GM12878 (cell line): ENCODE measurements around the gene GFRA1. TPM values are rescaled to one million over a fixed set of nuclear protein-coding genes. Genes with fewer than 3 reads are reported as not detected.

Experiments used
- ATAC-seq: fragments of 200-7000 bp; cut with Tn5 transposase; 3 replicates; pipeline ENCODE4 v1.9.1; 2020; ENCODE audit warnings: mild to moderate bottlenecking, moderate library complexity
- BruUV-seq: library from RNA; stranded (reverse); fragments of 400-500 nt; replicated peaks from 2 replicates; lab custom pipeline; 2021; lab: Mats Ljungman, UMichigan
- CTCF ChIA-PET: fragments of 300-600 bp; sonication (Branson Sonifier 250); formaldehyde crosslinking; extraction: SDS; loops from one replicate; lab custom pipeline; 2021; ENCODE audit warnings: inconsistent platforms; lab: Yijun Ruan, JAX
- POLR2A ChIA-PET: fragments of 350-600 bp; formaldehyde crosslinking; extraction: SDS; loops from one replicate; lab custom pipeline; 2021; ENCODE audit warnings: inconsistent platforms; lab: Charles Lee
- RAD21 ChIA-PET: fragments of 300-600 bp; sonication (Branson Sonifier 250); formaldehyde crosslinking; loops from one replicate; lab custom pipeline; 2023; ENCODE audit warnings: antibody characterized with exemption; ENCODE audit not compliant: unreplicated experiment; lab: Charles Lee
- SMC1A ChIA-PET: fragments of 300-600 bp; sonication (Branson Sonifier 250); formaldehyde crosslinking; loops from one replicate; lab custom pipeline; 2023; ENCODE audit not compliant: unreplicated experiment, uncharacterized antibody; lab: Charles Lee
- DNase-seq: peaks from one replicate; pipeline ENCODE4 v3.0.0-alpha.2; 2011; ENCODE audit warnings: low read depth, low spot score
- FAIRE-seq: peaks from 3 replicates; lab custom pipeline; 2011; peaks lifted over from hg19 to GRCh38; lab: Jason Lieb, UNC
- H2AFZ ChIP-seq: 2 replicates; pipeline ENCODE4 v1.6.0; 2011; ENCODE audit warnings: low read depth, low read length, control low read depth; ENCODE audit not compliant: control insufficient read depth
- H3K27ac ChIP-seq: 2 replicates; pipeline ENCODE4 v1.5.1; 2011; ENCODE audit warnings: control low read depth; ENCODE audit not compliant: control insufficient read depth, insufficient read depth
- H3K27me3 ChIP-seq, 2 experiments: replicated peaks in 1 of 2; 2 replicates each; pipeline versions ENCODE4 v1.6.0 to v1.6.1; 2011; ENCODE audit warnings: low read length in 1 of 2; ENCODE audit not compliant: control insufficient read depth in 2 of 2, insufficient read depth in 2 of 2
- H3K36me3 ChIP-seq, 2 experiments: 2 replicates each; pipeline ENCODE4 v1.5.1; 2011; ENCODE audit warnings: low read length in 1 of 2; ENCODE audit not compliant: control insufficient read depth in 2 of 2, insufficient read depth in 2 of 2
- H3K4me1 ChIP-seq: 2 replicates; pipeline ENCODE4 v1.6.1; 2011; ENCODE audit warnings: mild to moderate bottlenecking, low read length, moderate library complexity, mixed read lengths; ENCODE audit not compliant: control insufficient read depth, insufficient read depth
- H3K4me2 ChIP-seq: 2 replicates; pipeline ENCODE4 v1.6.0; 2011; ENCODE audit warnings: control low read depth; ENCODE audit not compliant: control insufficient read depth, insufficient read depth
- H3K4me3 ChIP-seq: fragments of 200-600 bp; sonication (generic); 2 replicates; pipeline ENCODE4 v1.5.1; 2016
- H3K79me2 ChIP-seq: 2 replicates; pipeline ENCODE4 v1.6.0; 2011; ENCODE audit warnings: low read length; ENCODE audit not compliant: control insufficient read depth, insufficient read depth
- H3K9ac ChIP-seq: 2 replicates; pipeline ENCODE4 v1.8.0; 2011; ENCODE audit warnings: low read length, control low read depth, mixed read lengths; ENCODE audit not compliant: control insufficient read depth, insufficient read depth
- H3K9me3 ChIP-seq: replicated peaks from 3 replicates; pipeline ENCODE4 v1.5.1; 2011; ENCODE audit warnings: mild to moderate bottlenecking, low read length; ENCODE audit not compliant: control insufficient read depth, insufficient read depth
- H4K20me1 ChIP-seq: 2 replicates; pipeline ENCODE4 v1.6.0; 2011; ENCODE audit not compliant: control insufficient read depth, insufficient read depth
- IKZF1 ChIP-seq: fragments of 450-650 bp; conservative IDR thresholded peaks from 2 replicates; pipeline ENCODE4 v1.6.1; 2017; ENCODE audit warnings: antibody characterized with exemption, mild to moderate bottlenecking
- KAT2A ChIP-seq: conservative IDR thresholded peaks from 2 replicates; pipeline ENCODE4 v1.6.1; 2011; ENCODE audit warnings: low read depth, low read length; ENCODE audit not compliant: control insufficient read depth
- NFYB ChIP-seq: IDR thresholded peaks from 2 replicates; pipeline ENCODE4 v1.6.1; 2011; ENCODE audit warnings: low read depth, mild to moderate bottlenecking, low read length, improper control_type of control experiment, moderate library complexity; ENCODE audit not compliant: insufficient read depth
- STAT3 ChIP-seq: IDR thresholded peaks from 2 replicates; pipeline ENCODE4 v1.6.1; 2011; ENCODE audit warnings: low read depth, low read length, improper control_type of control experiment
- TBL1XR1 ChIP-seq: IDR thresholded peaks from 2 replicates; pipeline ENCODE4 v1.6.1; 2012; ENCODE audit warnings: low read depth, low read length, improper control_type of control experiment
- ZBTB4 ChIP-seq: fragments of 450-650 bp; formaldehyde crosslinking; IDR thresholded peaks from 2 replicates; pipeline ENCODE4 v1.4.0; 2022; ENCODE audit warnings: mild to moderate bottlenecking, moderate library complexity
- ZNF24 ChIP-seq: fragments of 450-650 bp; IDR thresholded peaks from 2 replicates; pipeline ENCODE4 v1.6.1; 2017; ENCODE audit warnings: antibody characterized with exemption, mild to moderate bottlenecking
- WGBS: methylation state at CpG from one replicate; pipeline ENCODE4 v1.1.6; 2016; ENCODE audit warnings: low lambda C conversion rate; ENCODE audit not compliant: insufficient replicate concordance, insufficient coverage; ENCODE audit errors: missing lambda C conversion rate; 5-methylcytosine and 5-hydroxymethylcytosine counted together
- in situ Hi-C: fragments of 300-500 bp; cut with MboI; formaldehyde crosslinking; loops from 9 replicates; pipeline ENCODE4 v1.14.3; 2018; ENCODE audit warnings: mixed read lengths
- intact Hi-C: fragments of 100-400 bp; cut with micrococcal nuclease; formaldehyde crosslinking; loops from one replicate; pipeline ENCODE4 v1.14.2; 2022; ENCODE audit not compliant: unreplicated experiment
- polyA plus RNA-seq, 11 experiments: library from polyadenylated mRNA; depleted of rRNA in 4 of 11; unstranded in 6 of 11; stranded (reverse) in 5 of 11; fragments of >200 nt; fragmentation: Nextera tagmentation in 4 of 11; fragmentation: Illumina TruSeq in 1 of 11; extraction: Ambion mirVana in 4 of 11; extraction: Trizol in 1 of 11; gene quantifications; 1 replicate in 1 of 11; 2 replicates in 10 of 11; pipeline versions ENCODE4 v1.2.1 to v1.2.3, GENCODE V29; 2011 to 2016; ENCODE audit warnings: inconsistent platforms in 2 of 11, missing spikeins in 2 of 11, low read depth in 1 of 11
- total RNA-seq, 4 experiments: library from RNA; depleted of rRNA in 3 of 4; stranded (reverse); fragments of >200 nt in 3 of 4; fragmentation: Illumina TruSeq in 1 of 4; extraction: Trizol in 1 of 4; gene quantifications; 2 replicates each; pipeline versions ENCODE4 v1.2.1 to v1.2.3, GENCODE V29; 2013 to 2021
- TF ChIP-seq, protein P1 (sequence below): IDR thresholded peaks from 2 replicates; pipeline ENCODE4 v1.6.1; 2012; ENCODE audit warnings: mild to moderate bottlenecking, low read depth, low read length
- TF ChIP-seq, protein P2 (sequence below): fragments of 450-650 bp; conservative IDR thresholded peaks from 2 replicates; pipeline ENCODE4 v1.6.1; 2017; ENCODE audit warnings: mild to moderate bottlenecking, moderate library complexity

The GFRA1 gene
- total and polyA plus RNA-seq, 10 of the 15 experiments (the other 5 are each of a cell fraction or from before 2014, with no cell fraction given): 0.05 to 0.19 TPM; not detected in 8

DNA sequence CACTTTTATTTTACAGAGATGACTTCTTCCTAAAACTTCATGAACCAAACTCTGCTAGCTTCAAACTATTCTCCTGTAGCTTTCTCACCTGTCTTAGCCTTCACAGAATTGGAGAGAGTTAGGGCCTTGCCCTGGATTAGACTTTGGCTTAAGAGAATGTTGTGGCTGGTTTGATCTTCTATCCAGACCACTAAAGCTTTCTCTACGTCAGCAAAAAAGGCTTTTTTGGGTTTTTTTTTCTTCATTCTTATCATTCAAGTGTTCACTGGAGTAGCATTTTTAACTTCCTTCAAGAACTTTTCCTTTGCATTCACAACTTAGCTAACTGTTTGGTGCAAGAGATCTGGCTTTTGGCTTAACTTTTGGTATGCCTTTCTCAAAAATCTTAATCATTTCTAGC lies 31.9 kb upstream of the GFRA1 start:
- Histone ChIP-seq H3K9ac (no peak overlapping the region), H4K20me1 (no peaks in the 10 kb centered on the region), H3K4me3 (no peak overlapping the region), H3K27me3 (no peaks in the 10 kb centered on the region), H3K4me2 (no peak overlapping the region), H3K27ac (no peak overlapping the region), H3K36me3 (no peaks in the 10 kb centered on the region), H2AFZ (no peak overlapping the region), H3K79me2 (no peaks in the 10 kb centered on the region), H3K4me1 (no peaks in the 10 kb centered on the region), H3K9me3 (no peaks in the 10 kb centered on the region)
- TF ChIP-seq KAT2A: no peak
- TF ChIP-seq, protein P1, sequence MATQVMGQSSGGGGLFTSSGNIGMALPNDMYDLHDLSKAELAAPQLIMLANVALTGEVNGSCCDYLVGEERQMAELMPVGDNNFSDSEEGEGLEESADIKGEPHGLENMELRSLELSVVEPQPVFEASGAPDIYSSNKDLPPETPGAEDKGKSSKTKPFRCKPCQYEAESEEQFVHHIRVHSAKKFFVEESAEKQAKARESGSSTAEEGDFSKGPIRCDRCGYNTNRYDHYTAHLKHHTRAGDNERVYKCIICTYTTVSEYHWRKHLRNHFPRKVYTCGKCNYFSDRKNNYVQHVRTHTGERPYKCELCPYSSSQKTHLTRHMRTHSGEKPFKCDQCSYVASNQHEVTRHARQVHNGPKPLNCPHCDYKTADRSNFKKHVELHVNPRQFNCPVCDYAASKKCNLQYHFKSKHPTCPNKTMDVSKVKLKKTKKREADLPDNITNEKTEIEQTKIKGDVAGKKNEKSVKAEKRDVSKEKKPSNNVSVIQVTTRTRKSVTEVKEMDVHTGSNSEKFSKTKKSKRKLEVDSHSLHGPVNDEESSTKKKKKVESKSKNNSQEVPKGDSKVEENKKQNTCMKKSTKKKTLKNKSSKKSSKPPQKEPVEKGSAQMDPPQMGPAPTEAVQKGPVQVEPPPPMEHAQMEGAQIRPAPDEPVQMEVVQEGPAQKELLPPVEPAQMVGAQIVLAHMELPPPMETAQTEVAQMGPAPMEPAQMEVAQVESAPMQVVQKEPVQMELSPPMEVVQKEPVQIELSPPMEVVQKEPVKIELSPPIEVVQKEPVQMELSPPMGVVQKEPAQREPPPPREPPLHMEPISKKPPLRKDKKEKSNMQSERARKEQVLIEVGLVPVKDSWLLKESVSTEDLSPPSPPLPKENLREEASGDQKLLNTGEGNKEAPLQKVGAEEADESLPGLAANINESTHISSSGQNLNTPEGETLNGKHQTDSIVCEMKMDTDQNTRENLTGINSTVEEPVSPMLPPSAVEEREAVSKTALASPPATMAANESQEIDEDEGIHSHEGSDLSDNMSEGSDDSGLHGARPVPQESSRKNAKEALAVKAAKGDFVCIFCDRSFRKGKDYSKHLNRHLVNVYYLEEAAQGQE: no peak
- SMC1A ChIA-PET: no interaction called here
- FAIRE-seq (no peak), DNase-seq (no peak), ATAC-seq (no peak)
- 0% methylated on average over 1 of the region's 1 CpG for WGBS
- POLR2A ChIA-PET: no interaction called here
- RAD21 ChIA-PET: no interaction called here
- no TSS peak for BruUV-seq
- in situ Hi-C loops (no loop called here), intact Hi-C loops (no loop called here)
- CTCF ChIA-PET: interaction anchor here (0.6 kb wide), 1 partner anchor 445 kb away, joined by 4 read pairs; no protein-coding TSS in a partner anchor

GRCh38 chr10:116300542-116300941 lies 27.5 kb upstream of the GFRA1 start:
- ChIA-PET CTCF (no interaction called here), RAD21 (no interaction called here), POLR2A (no interaction called here), SMC1A (no interaction called here)
- no peaks in the 10 kb centered on the region for H3K27me3 ChIP-seq
- no peak overlapping the region for H3K4me2 ChIP-seq
- H3K4me3 ChIP-seq: no peak overlapping the region
- in situ Hi-C loops: no loop called here
- H3K9ac ChIP-seq: no peak overlapping the region
- no peaks in the 10 kb centered on the region for H3K9me3 ChIP-seq
- no peak overlapping the region for H2AFZ ChIP-seq
- H3K4me1 ChIP-seq: no peaks in the 10 kb centered on the region
- 95% methylated on average over 1 of the region's 1 CpG for WGBS
- no peak for DNase-seq
- no peak overlapping the region for H3K27ac ChIP-seq
- ATAC-seq: no peak
- H3K36me3 ChIP-seq: no peaks in the 10 kb centered on the region
- no TSS peak for BruUV-seq
- intact Hi-C loops: no loop called here
- no peak for FAIRE-seq
- H4K20me1 ChIP-seq: no peaks in the 10 kb centered on the region
- H3K79me2 ChIP-seq: no peaks in the 10 kb centered on the region
- TF ChIP-seq TBL1XR1 (no peak), STAT3 (no peak), ZNF24 (no peak), IKZF1 (no peak), ZBTB4 (CRISPR knock-in tag) (no peak), NFYB (no peak)
- TF ChIP-seq, protein P2, sequence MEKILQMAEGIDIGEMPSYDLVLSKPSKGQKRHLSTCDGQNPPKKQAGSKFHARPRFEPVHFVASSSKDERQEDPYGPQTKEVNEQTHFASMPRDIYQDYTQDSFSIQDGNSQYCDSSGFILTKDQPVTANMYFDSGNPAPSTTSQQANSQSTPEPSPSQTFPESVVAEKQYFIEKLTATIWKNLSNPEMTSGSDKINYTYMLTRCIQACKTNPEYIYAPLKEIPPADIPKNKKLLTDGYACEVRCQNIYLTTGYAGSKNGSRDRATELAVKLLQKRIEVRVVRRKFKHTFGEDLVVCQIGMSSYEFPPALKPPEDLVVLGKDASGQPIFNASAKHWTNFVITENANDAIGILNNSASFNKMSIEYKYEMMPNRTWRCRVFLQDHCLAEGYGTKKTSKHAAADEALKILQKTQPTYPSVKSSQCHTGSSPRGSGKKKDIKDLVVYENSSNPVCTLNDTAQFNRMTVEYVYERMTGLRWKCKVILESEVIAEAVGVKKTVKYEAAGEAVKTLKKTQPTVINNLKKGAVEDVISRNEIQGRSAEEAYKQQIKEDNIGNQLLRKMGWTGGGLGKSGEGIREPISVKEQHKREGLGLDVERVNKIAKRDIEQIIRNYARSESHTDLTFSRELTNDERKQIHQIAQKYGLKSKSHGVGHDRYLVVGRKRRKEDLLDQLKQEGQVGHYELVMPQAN: no peak
